Forelimb muscle (tissue), 1 donor: Measurements from ENCODE around the gene GAA. TPM values are rescaled to one million over a fixed set of nuclear protein-coding genes. Genes with fewer than 3 reads are reported as not detected.

Experiments used
- DNase-seq: peaks from one replicate; pipeline ENCODE4 v3.0.0-alpha.2; 2013; ENCODE audit warnings: low read depth
- polyA plus RNA-seq: library from polyadenylated mRNA; unstranded; fragments of 120-200 nt; gene quantifications from one replicate; pipeline ENCODE4 v1.2.1, GENCODE V29; 2013; ENCODE audit not compliant: insufficient read length

The GAA gene
- polyA plus RNA-seq, 1 donor, result 33.8 TPM

- DNase-seq, result no peak
Observed at GRCh38 chr17:80103449-80104085, 2.2 kb downstream of the GAA start.

DNA sequence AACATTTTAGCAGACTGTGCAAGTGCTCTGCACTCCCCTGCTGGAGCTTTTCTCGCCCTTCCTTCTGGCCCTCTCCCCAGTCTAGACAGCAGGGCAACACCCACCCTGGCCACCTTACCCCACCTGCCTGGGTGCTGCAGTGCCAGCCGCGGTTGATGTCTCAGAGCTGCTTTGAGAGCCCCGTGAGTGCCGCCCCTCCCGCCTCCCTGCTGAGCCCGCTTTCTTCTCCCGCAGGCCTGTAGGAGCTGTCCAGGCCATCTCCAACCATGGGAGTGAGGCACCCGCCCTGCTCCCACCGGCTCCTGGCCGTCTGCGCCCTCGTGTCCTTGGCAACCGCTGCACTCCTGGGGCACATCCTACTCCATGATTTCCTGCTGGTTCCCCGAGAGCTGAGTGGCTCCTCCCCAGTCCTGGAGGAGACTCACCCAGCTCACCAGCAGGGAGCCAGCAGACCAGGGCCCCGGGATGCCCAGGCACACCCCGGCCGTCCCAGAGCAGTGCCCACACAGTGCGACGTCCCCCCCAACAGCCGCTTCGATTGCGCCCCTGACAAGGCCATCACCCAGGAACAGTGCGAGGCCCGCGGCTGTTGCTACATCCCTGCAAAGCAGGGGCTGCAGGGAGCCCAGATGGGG lies 3.1 kb downstream of the GAA start:
- no peak for DNase-seq

DNA sequence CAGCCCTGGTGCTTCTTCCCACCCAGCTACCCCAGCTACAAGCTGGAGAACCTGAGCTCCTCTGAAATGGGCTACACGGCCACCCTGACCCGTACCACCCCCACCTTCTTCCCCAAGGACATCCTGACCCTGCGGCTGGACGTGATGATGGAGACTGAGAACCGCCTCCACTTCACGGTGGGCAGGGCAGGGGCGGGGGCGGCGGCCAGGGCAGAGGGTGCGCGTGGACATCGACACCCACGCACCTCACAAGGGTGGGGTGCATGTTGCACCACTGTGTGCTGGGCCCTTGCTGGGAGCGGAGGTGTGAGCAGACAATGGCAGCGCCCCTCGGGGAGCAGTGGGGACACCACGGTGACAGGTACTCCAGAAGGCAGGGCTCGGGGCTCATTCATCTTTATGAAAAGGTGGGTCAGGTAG lies 3.6 kb downstream of the GAA start:
- no peak for DNase-seq

DNA sequence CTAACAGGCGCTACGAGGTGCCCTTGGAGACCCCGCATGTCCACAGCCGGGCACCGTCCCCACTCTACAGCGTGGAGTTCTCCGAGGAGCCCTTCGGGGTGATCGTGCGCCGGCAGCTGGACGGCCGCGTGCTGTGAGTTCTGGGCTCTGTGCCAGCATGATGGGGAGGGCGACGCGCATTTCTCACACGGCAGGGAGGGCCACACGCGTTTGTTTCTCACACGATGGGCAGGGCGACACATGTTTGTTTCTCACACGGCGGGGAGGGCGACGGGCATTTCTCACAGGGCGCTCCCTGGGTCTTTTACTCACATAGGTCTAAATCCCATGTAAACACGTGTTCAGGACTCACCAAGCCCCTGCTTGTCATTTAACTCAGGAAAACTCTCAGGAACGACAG lies 4.4 kb downstream of the GAA start:
- DNase-seq, result no peak

DNA sequence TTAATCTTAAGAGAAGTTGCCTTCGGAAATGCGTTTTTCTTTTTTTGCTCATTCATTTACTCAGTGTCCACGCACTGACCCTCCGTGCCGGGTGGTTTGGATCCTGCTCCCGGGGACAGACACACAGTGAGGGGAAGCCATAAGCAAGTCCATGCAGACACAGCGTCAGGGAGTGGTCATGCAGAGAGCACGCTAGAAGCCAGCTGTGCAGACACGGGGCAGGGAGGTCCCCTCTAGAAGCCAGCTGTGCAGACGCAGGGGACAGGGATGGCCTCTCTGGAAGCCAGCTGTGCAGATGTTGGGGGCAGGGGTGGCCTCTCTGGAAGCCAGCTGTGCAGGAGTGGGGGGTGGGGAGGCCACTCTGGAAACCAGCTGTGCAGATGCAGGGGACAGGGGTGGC lies 4.8 kb downstream of the GAA start:
- no peak for DNase-seq

GRCh38 chr17:80106751-80107150 lies 5.4 kb downstream of the GAA start:
- DNase-seq, result no peak

- no peak for DNase-seq
Observed at GRCh38 chr17:80107231-80108021, 6.0 kb downstream of the GAA start.

DNA sequence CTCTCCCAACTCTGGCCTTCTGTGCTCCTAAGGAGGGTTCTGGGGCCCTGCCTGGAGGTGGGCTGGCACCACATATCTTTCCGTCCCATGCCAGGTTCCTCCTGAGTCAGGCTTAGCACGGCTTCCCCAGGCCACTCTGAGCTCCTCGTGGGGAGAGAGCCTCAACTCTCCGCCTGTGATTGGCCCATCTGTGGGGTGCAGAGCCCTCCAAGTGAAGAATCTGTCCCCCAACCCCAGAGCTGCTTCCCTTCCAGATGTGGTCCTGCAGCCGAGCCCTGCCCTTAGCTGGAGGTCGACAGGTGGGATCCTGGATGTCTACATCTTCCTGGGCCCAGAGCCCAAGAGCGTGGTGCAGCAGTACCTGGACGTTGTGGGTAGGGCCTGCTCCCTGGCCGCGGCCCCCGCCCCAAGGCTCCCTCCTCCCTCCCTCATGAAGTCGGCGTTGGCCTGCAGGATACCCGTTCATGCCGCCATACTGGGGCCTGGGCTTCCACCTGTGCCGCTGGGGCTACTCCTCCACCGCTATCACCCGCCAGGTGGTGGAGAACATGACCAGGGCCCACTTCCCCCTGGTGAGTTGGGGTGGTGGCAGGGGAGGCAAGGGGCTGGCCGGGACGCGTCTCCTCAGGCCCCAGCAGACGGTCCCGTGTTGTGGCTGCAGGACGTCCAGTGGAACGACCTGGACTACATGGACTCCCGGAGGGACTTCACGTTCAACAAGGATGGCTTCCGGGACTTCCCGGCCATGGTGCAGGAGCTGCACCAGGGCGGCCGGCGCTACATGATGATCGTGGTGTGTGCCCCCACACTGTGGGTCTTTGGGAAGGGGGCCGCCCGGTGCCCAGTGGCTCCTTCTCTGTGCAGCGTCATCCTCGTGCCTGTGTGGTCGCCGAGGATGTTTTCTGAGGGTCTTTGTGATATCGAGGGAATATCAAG lies 6.9 kb downstream of the GAA start:
- no peak for DNase-seq

- DNase-seq, result no peak
Observed at GRCh38 chr17:80109066-80109660, 7.8 kb downstream of the GAA start.

DNA sequence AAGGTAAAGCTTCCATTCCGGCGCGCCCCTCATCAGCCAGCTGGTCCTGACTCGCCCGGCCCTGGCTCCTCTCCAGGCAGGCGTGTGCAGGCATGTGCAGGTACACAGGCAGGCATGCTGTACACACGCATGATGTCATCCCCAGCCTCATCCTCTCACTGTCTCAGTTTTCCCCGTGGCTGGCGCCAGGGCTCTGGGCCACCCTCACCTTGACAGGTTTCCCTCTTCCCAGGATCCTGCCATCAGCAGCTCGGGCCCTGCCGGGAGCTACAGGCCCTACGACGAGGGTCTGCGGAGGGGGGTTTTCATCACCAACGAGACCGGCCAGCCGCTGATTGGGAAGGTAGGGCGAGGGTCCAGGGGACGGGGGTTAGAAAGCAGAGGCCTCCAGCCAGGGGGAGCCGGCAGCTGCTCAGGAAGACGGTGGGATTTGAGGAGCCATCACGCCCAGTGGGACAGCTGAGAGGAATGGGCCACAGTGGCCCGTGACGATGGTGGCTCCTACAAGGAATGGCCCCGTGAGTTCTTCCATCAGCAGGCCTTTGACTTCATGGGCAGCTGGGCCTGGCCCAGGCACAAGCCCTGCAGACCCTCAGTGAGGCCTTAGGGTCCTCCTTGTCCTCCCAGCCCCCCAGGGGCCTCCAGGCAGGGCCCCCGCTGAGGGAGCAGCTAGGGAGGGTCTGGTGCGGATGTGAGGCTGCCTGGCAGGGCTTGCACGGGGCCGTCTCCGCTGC lies 8.5 kb downstream of the GAA start:
- no peak for DNase-seq

DNA sequence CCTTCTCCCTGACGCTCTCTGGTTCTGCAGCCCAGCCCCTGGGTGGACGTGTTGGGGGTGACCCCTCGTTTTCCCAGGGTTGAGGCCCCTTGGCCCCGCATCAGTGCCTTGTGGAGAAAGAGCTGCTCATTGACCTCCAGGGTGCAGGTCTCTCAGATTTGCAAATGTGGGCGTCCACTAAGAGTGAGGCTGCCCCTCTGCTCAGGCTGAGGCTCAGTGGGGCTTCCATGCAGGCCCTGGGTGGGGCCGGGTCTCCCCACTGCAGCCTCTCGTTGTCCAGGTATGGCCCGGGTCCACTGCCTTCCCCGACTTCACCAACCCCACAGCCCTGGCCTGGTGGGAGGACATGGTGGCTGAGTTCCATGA lies 9.0 kb downstream of the GAA start:
- DNase-seq, result no peak

DNA sequence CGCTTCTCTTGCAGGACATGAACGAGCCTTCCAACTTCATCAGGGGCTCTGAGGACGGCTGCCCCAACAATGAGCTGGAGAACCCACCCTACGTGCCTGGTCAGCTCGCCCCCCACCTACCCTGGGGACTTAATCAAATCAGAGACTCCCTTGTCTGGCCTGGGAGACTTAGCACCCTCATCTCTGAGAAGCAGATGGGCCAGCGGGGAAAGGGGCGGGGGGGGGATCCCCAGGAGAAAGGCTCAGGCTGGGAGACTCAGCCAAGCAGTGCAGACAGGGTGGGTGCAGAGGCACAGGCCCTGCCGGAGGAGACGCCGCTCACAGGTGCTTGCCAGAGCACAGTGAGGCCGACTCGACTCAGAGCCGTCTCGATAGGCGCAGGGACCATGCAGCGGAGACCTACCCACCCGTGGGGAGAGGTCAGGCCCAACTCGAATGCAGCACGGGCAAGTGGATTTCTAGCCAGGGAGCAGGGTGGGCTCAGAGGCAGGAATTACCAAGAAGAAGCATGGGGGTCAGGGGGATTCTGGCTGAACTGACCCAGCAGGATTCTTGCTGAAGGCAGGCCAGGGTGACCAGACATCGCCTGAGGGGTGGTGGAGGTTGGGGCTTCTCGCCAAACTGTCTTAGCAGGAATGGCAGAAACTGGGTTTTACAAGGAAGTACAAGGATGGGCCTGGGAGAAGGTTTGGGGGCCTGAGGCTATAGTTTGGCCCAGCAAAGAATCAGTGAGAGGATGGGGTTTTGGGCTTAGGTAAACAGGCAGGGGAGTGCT lies 9.7 kb downstream of the GAA start:
- DNase-seq, result no peak

GRCh38 chr17:80111702-80112470 lies 10.5 kb downstream of the GAA start:
- no peak for DNase-seq

- no peak for DNase-seq
Observed at GRCh38 chr17:80112471-80113032, 11.2 kb downstream of the GAA start.

DNA sequence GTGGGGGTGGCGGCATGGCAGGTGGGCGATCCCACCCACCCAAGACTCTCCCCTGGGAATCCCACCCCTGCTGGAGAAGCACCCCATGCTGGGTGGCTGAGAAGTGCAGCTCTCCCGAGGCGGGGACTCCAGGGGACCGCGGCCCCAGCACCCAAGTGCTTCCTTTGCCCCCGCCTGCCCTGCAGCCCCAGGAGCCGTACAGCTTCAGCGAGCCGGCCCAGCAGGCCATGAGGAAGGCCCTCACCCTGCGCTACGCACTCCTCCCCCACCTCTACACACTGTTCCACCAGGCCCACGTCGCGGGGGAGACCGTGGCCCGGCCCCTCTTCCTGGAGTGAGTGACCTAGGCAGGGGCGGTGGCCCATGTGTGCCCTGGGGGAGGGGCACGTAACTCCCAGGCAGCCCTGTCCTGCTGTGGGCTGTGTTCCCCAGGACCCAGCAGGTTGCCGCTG lies 11.7 kb downstream of the GAA start:
- no peak for DNase-seq

GRCh38 chr17:80114758-80115157 lies 13.4 kb downstream of the GAA start:
- no peak for DNase-seq

DNA sequence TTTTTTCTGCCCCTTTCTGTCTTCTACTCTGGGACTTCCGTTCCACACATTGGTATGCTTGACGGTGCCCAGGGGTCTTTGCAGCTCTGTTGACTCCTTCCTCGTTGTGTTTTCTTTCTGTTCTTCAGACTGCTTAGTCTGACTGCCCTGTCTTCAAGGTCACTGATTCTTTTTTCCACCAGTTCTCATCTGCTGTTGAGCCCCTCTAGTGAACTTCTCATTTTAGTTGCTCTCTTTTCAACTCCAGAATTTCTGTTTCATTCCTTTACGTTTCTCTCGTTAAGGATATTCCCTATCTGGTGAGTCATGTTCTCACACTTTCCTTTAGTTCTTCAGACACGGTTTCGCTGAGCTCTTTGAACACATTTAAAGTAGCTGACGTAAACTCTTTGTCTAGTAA lies 13.8 kb downstream of the GAA start:
- DNase-seq, result no peak

DNA sequence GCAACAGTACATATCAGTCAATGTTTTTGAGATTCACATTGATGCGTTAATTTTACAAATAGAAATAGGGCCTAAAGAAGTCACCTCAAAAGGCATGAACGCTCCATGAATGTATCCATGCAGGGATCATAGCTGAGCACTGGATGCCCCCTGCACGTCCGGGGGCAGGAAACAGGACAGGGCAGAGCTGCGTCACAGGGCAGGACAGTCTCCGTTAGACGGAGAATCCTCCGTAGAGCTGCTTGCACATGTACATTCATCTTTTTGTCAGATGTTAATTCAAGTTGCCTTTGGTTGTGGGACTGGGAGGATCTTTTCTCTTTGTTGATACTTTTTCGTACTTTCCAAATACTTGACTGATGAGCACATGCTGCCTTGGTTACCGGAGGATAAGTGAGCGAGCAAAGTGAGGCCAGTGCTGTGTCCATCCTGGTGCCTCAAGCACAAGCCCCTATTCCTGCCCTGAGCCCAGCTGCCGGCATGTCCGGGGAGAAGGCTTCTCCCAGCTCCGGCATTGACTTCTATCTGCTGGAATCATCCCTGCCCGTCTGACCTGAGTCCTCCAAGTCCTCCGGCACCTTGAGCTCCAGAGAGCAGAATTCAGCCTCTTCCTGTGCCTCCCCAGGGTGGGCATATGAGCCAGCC lies 15.0 kb downstream of the GAA start:
- DNase-seq, result no peak
